ENCODE data around the gene TMEM237.

TMEM237 gene

DNA sequence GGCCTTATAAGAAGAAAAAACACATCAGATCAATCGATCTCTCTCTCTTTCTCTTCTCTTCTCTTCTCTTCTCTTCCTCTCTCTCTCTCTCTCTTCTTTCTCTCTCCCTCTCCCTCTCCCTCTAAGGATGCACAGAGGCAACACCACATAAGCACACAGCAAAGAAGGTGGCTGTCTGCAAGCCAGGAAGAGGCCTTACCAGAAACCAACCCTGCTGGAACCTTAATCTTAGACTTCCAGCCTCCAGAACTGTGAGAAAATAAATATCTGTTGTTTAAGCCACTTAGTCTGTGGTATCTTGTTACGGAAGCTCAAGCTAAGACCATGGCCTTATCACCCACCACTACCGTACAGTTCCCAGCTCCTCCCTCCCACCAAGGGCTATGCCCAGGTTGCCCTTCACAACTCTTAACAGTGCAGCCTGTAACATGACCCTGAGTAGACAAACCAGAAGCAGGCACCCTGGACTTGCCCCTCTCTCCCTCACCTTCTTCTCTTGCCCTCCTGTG, 25.2 kb upstream of the TMEM237 start:
- Histone ChIP-seq H3K27me3 (ENCODE audit: control insufficient read depth in 5 of 5, insufficient read depth in 4 of 5, low read length in 5 of 5) (no peaks in the 10 kb centered on the region), H3K4me3 (ENCODE audit: low read depth in 1 of 5, low read length in 5 of 5) (no peak overlapping the region), H3K27ac (ENCODE audit: low read depth, low read length) (no peak overlapping the region), H3K9ac (ENCODE audit: low read length in 5 of 5) (no peak overlapping the region), H3K4me1 (ENCODE audit: control insufficient read depth in 5 of 5, insufficient read depth in 5 of 5, low read length in 5 of 5) (no peaks in the 10 kb centered on the region), H3K36me3 (ENCODE audit: control insufficient read depth in 5 of 5, insufficient read depth in 5 of 5, low read length in 5 of 5) (no peaks in the 10 kb centered on the region), H3K9me3 (ENCODE audit: control insufficient read depth in 5 of 5, low read length in 5 of 5) (no peaks in the 10 kb centered on the region)

GRCh38 chr2:201664334-201664733, 21.0 kb upstream of the TMEM237 start:
- H3K27ac ChIP-seq (ENCODE audit: low read depth, low read length) = no peak overlapping the region
- H3K4me1 ChIP-seq (ENCODE audit: control insufficient read depth in 5 of 5, insufficient read depth in 5 of 5, low read length in 5 of 5) = peaks cover 0 to 4% (median 0%) of the 10 kb centered on the region in 5 donors
- no peaks in the 10 kb centered on the region for H3K27me3 ChIP-seq (ENCODE audit: control insufficient read depth in 5 of 5, insufficient read depth in 4 of 5, low read length in 5 of 5)
- no peak overlapping the region for H3K9ac ChIP-seq (ENCODE audit: low read length in 5 of 5)
- no peaks in the 10 kb centered on the region for H3K9me3 ChIP-seq (ENCODE audit: control insufficient read depth in 5 of 5, low read length in 5 of 5)
- H3K36me3 ChIP-seq (ENCODE audit: control insufficient read depth in 5 of 5, insufficient read depth in 5 of 5, low read length in 5 of 5) = no peaks in the 10 kb centered on the region
- H3K4me3 ChIP-seq (ENCODE audit: low read depth in 1 of 5, low read length in 5 of 5) = no peak overlapping the region

GRCh38 chr2:201661366-201661765, 18.1 kb upstream of the TMEM237 start:
- no peak overlapping the region for H3K4me3 ChIP-seq (ENCODE audit: low read depth in 1 of 5, low read length in 5 of 5)
- peaks cover 0 to 4% (median 0%) of the 10 kb centered on the region in 5 donors for H3K4me1 ChIP-seq (ENCODE audit: control insufficient read depth in 5 of 5, insufficient read depth in 5 of 5, low read length in 5 of 5)
- no peak overlapping the region for H3K9ac ChIP-seq (ENCODE audit: low read length in 5 of 5)
- H3K9me3 ChIP-seq (ENCODE audit: control insufficient read depth in 5 of 5, low read length in 5 of 5) = no peaks in the 10 kb centered on the region
- H3K27me3 ChIP-seq (ENCODE audit: control insufficient read depth in 5 of 5, insufficient read depth in 4 of 5, low read length in 5 of 5) = no peaks in the 10 kb centered on the region
- H3K36me3 ChIP-seq (ENCODE audit: control insufficient read depth in 5 of 5, insufficient read depth in 5 of 5, low read length in 5 of 5) = no peaks in the 10 kb centered on the region
- no peak overlapping the region for H3K27ac ChIP-seq (ENCODE audit: low read depth, low read length)

GRCh38 chr2:201660293-201660895, 17.1 kb upstream of the TMEM237 start:
- peaks cover 0 to 6% (median under 1%) of the 10 kb centered on the region in 5 donors for H3K4me1 ChIP-seq (ENCODE audit: control insufficient read depth in 5 of 5, insufficient read depth in 5 of 5, low read length in 5 of 5)
- H3K4me3 ChIP-seq (ENCODE audit: low read depth in 1 of 5, low read length in 5 of 5) = no peak overlapping the region
- H3K27ac ChIP-seq (ENCODE audit: low read depth, low read length) = no peak overlapping the region
- no peaks in the 10 kb centered on the region for H3K27me3 ChIP-seq (ENCODE audit: control insufficient read depth in 5 of 5, insufficient read depth in 4 of 5, low read length in 5 of 5)
- no peaks in the 10 kb centered on the region for H3K36me3 ChIP-seq (ENCODE audit: control insufficient read depth in 5 of 5, insufficient read depth in 5 of 5, low read length in 5 of 5)
- H3K9ac ChIP-seq (ENCODE audit: low read length in 5 of 5) = no peak overlapping the region
- H3K9me3 ChIP-seq (ENCODE audit: control insufficient read depth in 5 of 5, low read length in 5 of 5) = no peaks in the 10 kb centered on the region

DNA sequence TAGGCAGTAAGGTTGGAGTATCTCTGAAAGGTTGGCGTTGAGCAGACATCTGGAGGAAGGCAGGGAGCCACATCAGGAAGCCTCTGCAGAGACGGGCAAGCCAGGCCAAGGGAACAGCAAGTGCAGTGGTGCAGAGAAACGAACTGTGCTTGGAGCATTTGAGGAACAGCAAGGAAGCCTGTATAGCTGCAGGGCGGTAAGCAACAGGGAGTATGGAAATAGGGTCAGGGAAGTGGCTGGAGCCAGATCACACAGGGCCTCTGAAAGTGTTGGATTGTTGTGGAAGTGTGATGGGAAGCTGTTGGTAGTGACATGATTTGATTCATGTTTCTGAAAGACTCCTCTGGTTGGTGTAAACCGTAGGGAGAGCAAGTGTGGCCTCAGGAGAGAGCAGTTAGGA, 13.4 kb upstream of the TMEM237 start:
- H3K36me3 ChIP-seq (ENCODE audit: control insufficient read depth in 5 of 5, insufficient read depth in 5 of 5, low read length in 5 of 5) = no peaks in the 10 kb centered on the region
- H3K27ac ChIP-seq (ENCODE audit: low read depth, low read length) = no peak overlapping the region
- H3K4me1 ChIP-seq (ENCODE audit: control insufficient read depth in 5 of 5, insufficient read depth in 5 of 5, low read length in 5 of 5) = peaks cover 5 to 19% (median 14%) of the 10 kb centered on the region in 5 donors
- H3K9ac ChIP-seq (ENCODE audit: low read length in 5 of 5) = no peak overlapping the region
- H3K9me3 ChIP-seq (ENCODE audit: control insufficient read depth in 5 of 5, low read length in 5 of 5) = no peaks in the 10 kb centered on the region
- H3K4me3 ChIP-seq (ENCODE audit: low read depth in 1 of 5, low read length in 5 of 5) = no peak overlapping the region
- H3K27me3 ChIP-seq (ENCODE audit: control insufficient read depth in 5 of 5, insufficient read depth in 4 of 5, low read length in 5 of 5) = no peaks in the 10 kb centered on the region

GRCh38 chr2:201656102-201656501, 12.8 kb upstream of the TMEM237 start:
- H3K4me1 ChIP-seq (ENCODE audit: control insufficient read depth in 5 of 5, insufficient read depth in 5 of 5, low read length in 5 of 5) = peaks cover 5 to 19% (median 14%) of the 10 kb centered on the region in 5 donors
- no peaks in the 10 kb centered on the region for H3K27me3 ChIP-seq (ENCODE audit: control insufficient read depth in 5 of 5, insufficient read depth in 4 of 5, low read length in 5 of 5)
- no peak overlapping the region for H3K4me3 ChIP-seq (ENCODE audit: low read depth in 1 of 5, low read length in 5 of 5)
- no peaks in the 10 kb centered on the region for H3K9me3 ChIP-seq (ENCODE audit: control insufficient read depth in 5 of 5, low read length in 5 of 5)
- H3K27ac ChIP-seq (ENCODE audit: low read depth, low read length) = no peak overlapping the region
- H3K9ac ChIP-seq (ENCODE audit: low read length in 5 of 5) = no peak overlapping the region
- no peaks in the 10 kb centered on the region for H3K36me3 ChIP-seq (ENCODE audit: control insufficient read depth in 5 of 5, insufficient read depth in 5 of 5, low read length in 5 of 5)

GRCh38 chr2:201654616-201655384, 11.5 kb upstream of the TMEM237 start:
- H3K4me3 ChIP-seq (ENCODE audit: low read depth in 1 of 5, low read length in 5 of 5) = no peak overlapping the region
- H3K27ac ChIP-seq (ENCODE audit: low read depth, low read length) = peak overlapping the region; percentile 38
- peaks cover 5 to 19% (median 14%) of the 10 kb centered on the region in 5 donors for H3K4me1 ChIP-seq (ENCODE audit: control insufficient read depth in 5 of 5, insufficient read depth in 5 of 5, low read length in 5 of 5)
- H3K27me3 ChIP-seq (ENCODE audit: control insufficient read depth in 5 of 5, insufficient read depth in 4 of 5, low read length in 5 of 5) = no peaks in the 10 kb centered on the region
- peak overlapping the region in 2 of 5 donors; percentile 19 to 69 for H3K9ac ChIP-seq (ENCODE audit: low read length in 5 of 5)
- no peaks in the 10 kb centered on the region for H3K36me3 ChIP-seq (ENCODE audit: control insufficient read depth in 5 of 5, insufficient read depth in 5 of 5, low read length in 5 of 5)
- H3K9me3 ChIP-seq (ENCODE audit: control insufficient read depth in 5 of 5, low read length in 5 of 5) = no peaks in the 10 kb centered on the region

DNA sequence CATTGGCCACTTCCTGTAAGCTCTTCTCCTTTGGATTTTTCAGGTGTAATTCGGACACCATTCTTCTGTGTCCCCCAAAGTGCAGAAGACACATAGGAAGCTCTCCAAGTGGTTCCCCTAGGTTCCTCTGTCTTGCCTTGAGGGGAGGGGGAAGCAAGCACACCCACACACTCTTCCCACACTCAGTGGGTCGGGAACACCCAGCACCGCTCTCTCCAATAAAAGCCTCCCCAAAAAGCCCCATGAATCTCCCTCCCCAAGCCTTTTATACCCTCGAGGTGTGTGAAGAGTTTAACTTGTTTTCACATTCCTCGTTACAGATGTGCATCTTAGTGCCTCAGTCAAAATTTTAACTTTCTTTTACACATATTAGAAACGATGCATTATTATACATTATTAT, 9.9 kb upstream of the TMEM237 start:
- H3K4me3 ChIP-seq (ENCODE audit: low read depth in 1 of 5, low read length in 5 of 5) = no peak overlapping the region
- H3K27me3 ChIP-seq (ENCODE audit: control insufficient read depth in 5 of 5, insufficient read depth in 4 of 5, low read length in 5 of 5) = no peaks in the 10 kb centered on the region
- peak overlapping the region; percentile 74 for H3K27ac ChIP-seq (ENCODE audit: low read depth, low read length)
- peaks cover 5 to 19% (median 14%) of the 10 kb centered on the region in 5 donors for H3K4me1 ChIP-seq (ENCODE audit: control insufficient read depth in 5 of 5, insufficient read depth in 5 of 5, low read length in 5 of 5)
- no peaks in the 10 kb centered on the region for H3K36me3 ChIP-seq (ENCODE audit: control insufficient read depth in 5 of 5, insufficient read depth in 5 of 5, low read length in 5 of 5)
- H3K9ac ChIP-seq (ENCODE audit: low read length in 5 of 5) = peak overlapping the region in 2 of 5 donors; percentile 26 to 71
- no peaks in the 10 kb centered on the region for H3K9me3 ChIP-seq (ENCODE audit: control insufficient read depth in 5 of 5, low read length in 5 of 5)

DNA sequence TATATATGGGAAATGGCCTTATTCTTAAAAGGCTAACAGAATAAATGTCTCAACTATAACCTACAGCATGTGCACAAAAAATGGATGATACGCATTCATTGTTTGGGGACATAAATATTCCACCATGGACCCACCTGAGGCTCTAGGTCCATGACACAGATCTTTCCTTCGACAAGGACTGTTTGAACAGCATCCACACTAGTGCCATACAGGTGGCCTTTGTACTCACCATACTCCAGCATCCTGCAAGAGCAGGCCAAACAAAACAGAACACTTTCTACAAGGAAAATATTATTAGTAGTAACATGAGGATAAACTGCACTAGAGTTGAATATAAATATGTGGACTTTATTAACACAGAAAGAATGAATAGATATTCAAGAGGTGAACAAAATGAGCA, 6.1 kb upstream of the TMEM237 start:
- no peaks in the 10 kb centered on the region for H3K36me3 ChIP-seq (ENCODE audit: control insufficient read depth in 5 of 5, insufficient read depth in 5 of 5, low read length in 5 of 5)
- no peak overlapping the region for H3K9ac ChIP-seq (ENCODE audit: low read length in 5 of 5)
- no peak overlapping the region for H3K27ac ChIP-seq (ENCODE audit: low read depth, low read length)
- no peaks in the 10 kb centered on the region for H3K27me3 ChIP-seq (ENCODE audit: control insufficient read depth in 5 of 5, insufficient read depth in 4 of 5, low read length in 5 of 5)
- no peak overlapping the region for H3K4me3 ChIP-seq (ENCODE audit: low read depth in 1 of 5, low read length in 5 of 5)
- peaks cover 5 to 9% (median 6%) of the 10 kb centered on the region in 5 donors for H3K4me1 ChIP-seq (ENCODE audit: control insufficient read depth in 5 of 5, insufficient read depth in 5 of 5, low read length in 5 of 5)
- H3K9me3 ChIP-seq (ENCODE audit: control insufficient read depth in 5 of 5, low read length in 5 of 5) = no peaks in the 10 kb centered on the region

- H3K4me1 ChIP-seq (ENCODE audit: control insufficient read depth in 5 of 5, insufficient read depth in 5 of 5, low read length in 5 of 5) = peaks cover 0 to 17% (median 7%) of the 10 kb centered on the region in 5 donors
- H3K27me3 ChIP-seq (ENCODE audit: control insufficient read depth in 5 of 5, insufficient read depth in 4 of 5, low read length in 5 of 5) = no peaks in the 10 kb centered on the region
Measured at GRCh38 chr2:201647431-201647830, 4.1 kb upstream of the TMEM237 start.

More at GRCh38 chr2:201647431-201647830, 4.1 kb upstream of the TMEM237 start:
- H3K27ac ChIP-seq (ENCODE audit: low read depth, low read length) = no peak overlapping the region
- H3K36me3 ChIP-seq (ENCODE audit: control insufficient read depth in 5 of 5, insufficient read depth in 5 of 5, low read length in 5 of 5) = no peaks in the 10 kb centered on the region
- no peak overlapping the region for H3K4me3 ChIP-seq (ENCODE audit: low read depth in 1 of 5, low read length in 5 of 5)
- no peaks in the 10 kb centered on the region for H3K9me3 ChIP-seq (ENCODE audit: control insufficient read depth in 5 of 5, low read length in 5 of 5)
- no peak overlapping the region for H3K9ac ChIP-seq (ENCODE audit: low read length in 5 of 5)
